HepG2 (cell line): Measurements from ENCODE around the gene TSPAN9. TPM values are rescaled to one million over a fixed set of nuclear protein-coding genes. Genes with fewer than 3 reads are reported as not detected.
A peak's percentile ranks its signal among the peaks of the same experiment; 100 is the strongest.

Source experiments
- ATAC-seq: fragments of 200-7000 bp; cut with Tn5 transposase; 3 replicates; pipeline ENCODE4 v1.9.1; 2020; ENCODE audit warnings: mild to moderate bottlenecking, moderate library complexity
- BruUV-seq: library from RNA; stranded (reverse); fragments of 400-500 nt; replicated peaks from 2 replicates; lab custom pipeline; 2021; lab: Mats Ljungman, UMichigan
- CTCF ChIA-PET: fragments of 300-600 bp; formaldehyde crosslinking; extraction: SDS; loops from one replicate; lab custom pipeline; 2021; ENCODE audit warnings: low total read pairs, inconsistent platforms, low intra/inter-chr PET ratio; lab: Yijun Ruan, JAX
- POLR2A ChIA-PET: fragments of 350-600 bp; sonication (Branson Sonifier 250); formaldehyde crosslinking; loops from one replicate; lab custom pipeline; 2020; ENCODE audit warnings: antibody characterized with exemption, inconsistent platforms; lab: Yijun Ruan, JAX
- DNase-seq: peaks from one replicate; pipeline ENCODE4 v3.0.0-alpha.2; 2015; ENCODE audit warnings: low spot score
- FAIRE-seq: peaks from 3 replicates; lab custom pipeline; 2011; peaks lifted over from hg19 to GRCh38; lab: Jason Lieb, UNC
- H2AFZ ChIP-seq: one replicate; pipeline ENCODE4 v1.6.1; 2011; ENCODE audit warnings: low read length, inconsistent platforms
- H3K27ac ChIP-seq: fragments of 300-600 bp; 3 replicates; pipeline ENCODE4 v1.8.0; 2011; ENCODE audit warnings: mixed run types, mild to moderate bottlenecking, mixed read lengths, low read length, inconsistent platforms; ENCODE audit not compliant: insufficient read depth; ENCODE audit errors: extremely low read length
- H3K27me3 ChIP-seq, 2 experiments: fragments of 200-600 bp in 1 of 2; 2 replicates in 1 of 2; 3 replicates in 1 of 2; pipeline versions ENCODE4 v1.6.0 to v1.8.0; 2011; ENCODE audit warnings: low read length in 2 of 2, mild to moderate bottlenecking in 2 of 2, moderate library complexity in 2 of 2, inconsistent platforms in 1 of 2; ENCODE audit not compliant: insufficient read depth in 2 of 2, control insufficient read depth in 1 of 2
- H3K36me3 ChIP-seq, 2 experiments: fragments of 200-600 bp in 1 of 2; replicated peaks in 1 of 2; 2 replicates in 1 of 2; 3 replicates in 1 of 2; pipeline versions ENCODE4 v1.5.1 to v1.8.0; 2011; ENCODE audit warnings: low read length in 2 of 2, inconsistent platforms in 1 of 2; ENCODE audit not compliant: insufficient read depth in 2 of 2, control insufficient read depth in 1 of 2
- H3K4me1 ChIP-seq: 2 replicates; pipeline ENCODE4 v1.5.1; 2012; ENCODE audit warnings: low read length, inconsistent platforms; ENCODE audit not compliant: insufficient read depth
- H3K4me2 ChIP-seq: 2 replicates; pipeline ENCODE4 v1.6.0; 2011; ENCODE audit warnings: low read depth, low read length, inconsistent platforms
- H3K4me3 ChIP-seq, 3 experiments: fragments of 200-600 bp in 1 of 3; sonication (generic), shearing (Covaris generic) in 1 of 3; replicated peaks in 1 of 3; 2 replicates each; pipeline ENCODE4 v1.5.1; 2011 to 2016; ENCODE audit warnings: low read length in 3 of 3, inconsistent platforms in 2 of 3, low read depth in 2 of 3, mild to moderate bottlenecking in 2 of 3, control low read depth in 1 of 3, mixed read lengths in 1 of 3; ENCODE audit not compliant: insufficient read depth in 1 of 3
- H3K79me2 ChIP-seq: one replicate; pipeline ENCODE4 v1.6.1; 2011; ENCODE audit warnings: low read length, inconsistent platforms; ENCODE audit not compliant: insufficient read depth
- H3K9ac ChIP-seq: 2 replicates; pipeline ENCODE4 v1.6.0; 2011; ENCODE audit warnings: mild to moderate bottlenecking, low read depth, low read length, inconsistent platforms; ENCODE audit not compliant: insufficient read depth
- H3K9me3 ChIP-seq: 2 replicates; pipeline ENCODE4 v1.5.1; 2012; ENCODE audit warnings: mild to moderate bottlenecking, low read length
- H4K20me1 ChIP-seq: 2 replicates; pipeline ENCODE4 v1.6.0; 2011; ENCODE audit warnings: inconsistent platforms, mild to moderate bottlenecking, low read length, moderate library complexity; ENCODE audit not compliant: insufficient read depth
- EZH2 ChIP-seq: conservative IDR thresholded peaks from 2 replicates; pipeline ENCODE4 v1.6.1; 2012; ENCODE audit warnings: mild to moderate bottlenecking, low read depth, low read length, moderate library complexity
- FOSL1 ChIP-seq: sonication (generic); formaldehyde crosslinking; IDR thresholded peaks from 2 replicates; pipeline ENCODE4 v1.9.0; 2021; ENCODE audit warnings: missing genetic modification reagents, borderline replicate concordance
- GATAD1 ChIP-seq: IDR thresholded peaks from 2 replicates; pipeline ENCODE4 v1.6.1; 2016; ENCODE audit warnings: missing genetic modification reagents, missing compliant biosample characterization
- HDAC1 ChIP-seq: sonication (generic); formaldehyde crosslinking; IDR thresholded peaks from 2 replicates; pipeline ENCODE4 v1.5.1; 2020; ENCODE audit warnings: mild to moderate bottlenecking, missing genetic modification reagents
- HNRNPUL1 ChIP-seq: fragments of 200-400 bp; formaldehyde crosslinking; IDR thresholded peaks from 2 replicates; pipeline ENCODE4 v1.6.1; 2017; ENCODE audit warnings: low read depth, mild to moderate bottlenecking, low read length, moderate library complexity
- KAT7 ChIP-seq: IDR thresholded peaks from 2 replicates; pipeline ENCODE4 v1.6.1; 2018; ENCODE audit warnings: borderline replicate concordance, missing compliant biosample characterization
- NFIB ChIP-seq: sonication (generic); formaldehyde crosslinking; IDR thresholded peaks from 2 replicates; pipeline ENCODE4 v1.9.0; 2021; ENCODE audit warnings: missing genetic modification reagents, mild to moderate bottlenecking, borderline replicate concordance
- REL ChIP-seq: sonication (generic); formaldehyde crosslinking; conservative IDR thresholded peaks from 2 replicates; pipeline ENCODE4 v1.8.0; 2022; ENCODE audit warnings: mild to moderate bottlenecking, missing genetic modification reagents, moderate library complexity
- RFX5 ChIP-seq: IDR thresholded peaks from 2 replicates; pipeline ENCODE4 v1.6.1; 2011; ENCODE audit warnings: low read depth, low read length, improper control_type of control experiment
- RFXAP ChIP-seq: sonication (generic); formaldehyde crosslinking; IDR thresholded peaks from 2 replicates; pipeline ENCODE4 v1.4.0; 2020; ENCODE audit warnings: missing genetic modification reagents, borderline replicate concordance
- RXRA ChIP-seq: sonication (generic); formaldehyde crosslinking; IDR thresholded peaks from 2 replicates; pipeline ENCODE4 v1.5.1; 2020; ENCODE audit warnings: missing genetic modification reagents
- TBP ChIP-seq: sonication (generic); formaldehyde crosslinking; IDR thresholded peaks from 2 replicates; pipeline ENCODE4 v1.5.0; 2020; ENCODE audit warnings: missing genetic modification reagents
- ZFYVE20 ChIP-seq: sonication (generic); formaldehyde crosslinking; IDR thresholded peaks from 2 replicates; pipeline ENCODE4 v1.8.0; 2023; ENCODE audit warnings: low read depth, mild to moderate bottlenecking, moderate library complexity, missing genetic modification reagents, borderline replicate concordance
- ZNF225 ChIP-seq: sonication (generic); formaldehyde crosslinking; IDR thresholded peaks from 2 replicates; pipeline ENCODE4 v1.4.0; 2020; ENCODE audit warnings: mild to moderate bottlenecking, missing genetic modification reagents
- ZNF781 ChIP-seq: sonication (generic); formaldehyde crosslinking; IDR thresholded peaks from 2 replicates; pipeline ENCODE4 v1.5.1; 2020; ENCODE audit warnings: borderline replicate concordance, mild to moderate bottlenecking, missing genetic modification reagents; ENCODE audit errors: not compliant biosample characterization
- WGBS: methylation state at CpG from one replicate; pipeline ENCODE4 v1.1.6; 2017; ENCODE audit warnings: low lambda C conversion rate; 5-methylcytosine and 5-hydroxymethylcytosine counted together
- in situ Hi-C: cut with HindIII; loops from 2 replicates; pipeline ENCODE4 v1.10.0; 2017; ENCODE audit warnings: low pct_unique_long_range_greater_than_20kb; ENCODE audit not compliant: extremely low pct_ligation_motif_present
- intact Hi-C: fragments of 100-400 bp; cut with micrococcal nuclease; formaldehyde crosslinking; loops from one replicate; pipeline ENCODE4 v1.10.0; 2022; ENCODE audit not compliant: unreplicated experiment
- polyA plus RNA-seq, 8 experiments: library from polyadenylated mRNA; depleted of rRNA in 3 of 8; stranded (reverse) in 7 of 8; unstranded in 1 of 8; fragments of >200 nt; fragmentation: Illumina TruSeq in 4 of 8; extraction: Trizol in 4 of 8; gene quantifications; 2 replicates each; pipeline versions ENCODE4 v1.2.1 to v1.2.3, GENCODE V29; 2011 to 2016; ENCODE audit warnings: low read depth in 4 of 8, missing spikeins in 1 of 8, mixed read lengths in 1 of 8; ENCODE audit not compliant: insufficient read depth in 1 of 8
- total RNA-seq, 5 experiments: library from RNA; depleted of rRNA; stranded (reverse); fragments of >200 nt; fragmentation: Illumina TruSeq; extraction: Trizol; gene quantifications; 2 replicates each; pipeline ENCODE4 v1.2.3, GENCODE V29; 2016; ENCODE audit warnings: low read depth in 1 of 5
- TF ChIP-seq, protein P1 (sequence below): sonication (generic); formaldehyde crosslinking; IDR thresholded peaks from 2 replicates; pipeline ENCODE4 v1.5.1; 2020; ENCODE audit warnings: mild to moderate bottlenecking, missing genetic modification reagents, borderline replicate concordance
- TF ChIP-seq, protein P2 (sequence below): sonication (generic); formaldehyde crosslinking; IDR thresholded peaks from 2 replicates; pipeline ENCODE4 v1.4.0; 2020; ENCODE audit warnings: mild to moderate bottlenecking, low read depth, missing genetic modification reagents

The TSPAN9 gene
- total and polyA plus RNA-seq, 2 of the 13 experiments (the other 11 are each of a cell fraction or from before 2014, with no cell fraction given), result 18.1 to 42.3 TPM

DNA sequence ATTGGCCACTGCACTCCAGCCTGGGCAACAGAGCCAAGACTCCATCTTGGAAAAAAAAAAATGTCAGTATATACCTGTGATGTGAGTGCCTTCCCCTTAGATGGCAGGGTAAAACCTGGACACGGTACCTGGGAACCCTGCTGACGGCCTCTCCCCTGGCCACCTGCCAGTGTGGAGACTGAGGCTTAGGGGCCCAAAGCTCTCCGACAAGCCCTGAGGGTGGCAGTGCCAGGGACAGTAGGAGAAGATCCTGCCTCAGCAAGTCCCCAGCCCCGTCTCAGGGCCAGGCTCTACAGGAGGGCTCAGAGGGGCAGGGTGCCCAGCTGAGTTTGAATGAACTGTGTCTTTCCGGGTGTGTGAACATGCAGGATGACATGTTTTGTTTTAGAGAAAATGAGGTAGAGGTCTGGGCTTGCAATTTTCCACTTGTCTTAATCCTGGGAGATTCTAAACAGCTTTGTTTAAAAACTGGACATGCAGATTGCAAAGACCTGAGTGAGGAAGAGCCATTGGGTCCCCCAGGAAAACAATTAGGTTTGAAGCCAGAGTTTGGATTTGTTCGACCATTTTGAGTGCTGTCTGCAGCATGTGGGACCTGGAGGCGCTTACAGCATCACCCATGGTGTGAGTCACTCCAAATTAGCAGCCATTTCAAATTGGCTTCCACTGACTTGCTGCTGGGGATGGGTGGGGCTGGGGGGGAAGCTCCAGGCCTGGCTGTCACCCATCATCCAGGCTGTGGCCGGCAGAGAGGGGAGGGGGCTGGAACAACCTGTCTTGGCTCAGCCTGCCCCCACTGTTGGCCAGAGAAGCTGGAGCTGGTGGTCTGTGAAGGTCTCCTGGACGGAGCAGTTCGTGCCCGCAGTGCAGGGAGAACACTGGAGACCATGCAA is 10.8 kb downstream of the TSPAN9 start:
- no TSS peak for BruUV-seq
- Histone ChIP-seq H3K79me2 (peaks cover 33% of the 10 kb centered on the region), H2AFZ (no peak overlapping the region), H3K4me3 (no peak overlapping the region), H3K36me3 (peaks cover 0 to 12% of the 10 kb centered on the region in 2 experiments; a peak in 4 of 5 replicates), H3K4me1 (peaks cover 83% of the 10 kb centered on the region), H3K27ac (peak overlapping the region; percentile 8), H3K4me2 (no peak overlapping the region; the same call in 1 of the 2 replicates), H3K9me3 (no peaks in the 10 kb centered on the region), H3K9ac (no peak overlapping the region), H3K27me3 (no peaks in the 10 kb centered on the region), H4K20me1 (no peaks in the 10 kb centered on the region)
- no peak for ATAC-seq
- in situ Hi-C loops, result no loop called here
- DNase-seq, result no peak
- POLR2A ChIA-PET, result interaction anchor here (3.3 kb wide), 1 partner anchor 10 kb away, joined by 16 read pairs; no protein-coding TSS in a partner anchor
- FAIRE-seq, result no peak
- CTCF ChIA-PET, result no interaction called here
- 92% methylated on average over 4 of the region's 11 CpGs for WGBS
- intact Hi-C loops, result no loop called here
- TF ChIP-seq KAT7 (CRISPR knock-in tag) (no peak), RFXAP (CRISPR knock-in tag) (no peak), ZNF225 (CRISPR knock-in tag) (no peak), EZH2 (no peak), REL (CRISPR knock-in tag) (no peak), HDAC1 (no peak), NFIB (no peak), ZFYVE20 (CRISPR knock-in tag) (no peak), ZNF781 (CRISPR knock-in tag) (no peak), GATAD1 (CRISPR knock-in tag) (no peak), RFX5 (no peak), RXRA (CRISPR knock-in tag) (no peak), FOSL1 (CRISPR knock-in tag) (no peak), TBP (CRISPR knock-in tag) (no peak), HNRNPUL1 (no peak)
- TF ChIP-seq, protein P1, sequence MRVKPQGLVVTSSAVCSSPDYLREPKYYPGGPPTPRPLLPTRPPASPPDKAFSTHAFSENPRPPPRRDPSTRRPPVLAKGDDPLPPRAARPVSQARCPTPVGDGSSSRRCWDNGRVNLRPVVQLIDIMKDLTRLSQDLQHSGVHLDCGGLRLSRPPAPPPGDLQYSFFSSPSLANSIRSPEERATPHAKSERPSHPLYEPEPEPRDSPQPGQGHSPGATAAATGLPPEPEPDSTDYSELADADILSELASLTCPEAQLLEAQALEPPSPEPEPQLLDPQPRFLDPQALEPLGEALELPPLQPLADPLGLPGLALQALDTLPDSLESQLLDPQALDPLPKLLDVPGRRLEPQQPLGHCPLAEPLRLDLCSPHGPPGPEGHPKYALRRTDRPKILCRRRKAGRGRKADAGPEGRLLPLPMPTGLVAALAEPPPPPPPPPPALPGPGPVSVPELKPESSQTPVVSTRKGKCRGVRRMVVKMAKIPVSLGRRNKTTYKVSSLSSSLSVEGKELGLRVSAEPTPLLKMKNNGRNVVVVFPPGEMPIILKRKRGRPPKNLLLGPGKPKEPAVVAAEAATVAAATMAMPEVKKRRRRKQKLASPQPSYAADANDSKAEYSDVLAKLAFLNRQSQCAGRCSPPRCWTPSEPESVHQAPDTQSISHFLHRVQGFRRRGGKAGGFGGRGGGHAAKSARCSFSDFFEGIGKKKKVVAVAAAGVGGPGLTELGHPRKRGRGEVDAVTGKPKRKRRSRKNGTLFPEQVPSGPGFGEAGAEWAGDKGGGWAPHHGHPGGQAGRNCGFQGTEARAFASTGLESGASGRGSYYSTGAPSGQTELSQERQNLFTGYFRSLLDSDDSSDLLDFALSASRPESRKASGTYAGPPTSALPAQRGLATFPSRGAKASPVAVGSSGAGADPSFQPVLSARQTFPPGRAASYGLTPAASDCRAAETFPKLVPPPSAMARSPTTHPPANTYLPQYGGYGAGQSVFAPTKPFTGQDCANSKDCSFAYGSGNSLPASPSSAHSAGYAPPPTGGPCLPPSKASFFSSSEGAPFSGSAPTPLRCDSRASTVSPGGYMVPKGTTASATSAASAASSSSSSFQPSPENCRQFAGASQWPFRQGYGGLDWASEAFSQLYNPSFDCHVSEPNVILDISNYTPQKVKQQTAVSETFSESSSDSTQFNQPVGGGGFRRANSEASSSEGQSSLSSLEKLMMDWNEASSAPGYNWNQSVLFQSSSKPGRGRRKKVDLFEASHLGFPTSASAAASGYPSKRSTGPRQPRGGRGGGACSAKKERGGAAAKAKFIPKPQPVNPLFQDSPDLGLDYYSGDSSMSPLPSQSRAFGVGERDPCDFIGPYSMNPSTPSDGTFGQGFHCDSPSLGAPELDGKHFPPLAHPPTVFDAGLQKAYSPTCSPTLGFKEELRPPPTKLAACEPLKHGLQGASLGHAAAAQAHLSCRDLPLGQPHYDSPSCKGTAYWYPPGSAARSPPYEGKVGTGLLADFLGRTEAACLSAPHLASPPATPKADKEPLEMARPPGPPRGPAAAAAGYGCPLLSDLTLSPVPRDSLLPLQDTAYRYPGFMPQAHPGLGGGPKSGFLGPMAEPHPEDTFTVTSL, result no peak
- TF ChIP-seq, protein P2, sequence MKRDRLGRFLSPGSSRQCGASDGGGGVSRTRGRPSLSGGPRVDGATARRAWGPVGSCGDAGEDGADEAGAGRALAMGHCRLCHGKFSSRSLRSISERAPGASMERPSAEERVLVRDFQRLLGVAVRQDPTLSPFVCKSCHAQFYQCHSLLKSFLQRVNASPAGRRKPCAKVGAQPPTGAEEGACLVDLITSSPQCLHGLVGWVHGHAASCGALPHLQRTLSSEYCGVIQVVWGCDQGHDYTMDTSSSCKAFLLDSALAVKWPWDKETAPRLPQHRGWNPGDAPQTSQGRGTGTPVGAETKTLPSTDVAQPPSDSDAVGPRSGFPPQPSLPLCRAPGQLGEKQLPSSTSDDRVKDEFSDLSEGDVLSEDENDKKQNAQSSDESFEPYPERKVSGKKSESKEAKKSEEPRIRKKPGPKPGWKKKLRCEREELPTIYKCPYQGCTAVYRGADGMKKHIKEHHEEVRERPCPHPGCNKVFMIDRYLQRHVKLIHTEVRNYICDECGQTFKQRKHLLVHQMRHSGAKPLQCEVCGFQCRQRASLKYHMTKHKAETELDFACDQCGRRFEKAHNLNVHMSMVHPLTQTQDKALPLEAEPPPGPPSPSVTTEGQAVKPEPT (CRISPR knock-in tag), result no peak
